ENCODE data around the gene CALML3.

The CALML3 gene

DNA sequence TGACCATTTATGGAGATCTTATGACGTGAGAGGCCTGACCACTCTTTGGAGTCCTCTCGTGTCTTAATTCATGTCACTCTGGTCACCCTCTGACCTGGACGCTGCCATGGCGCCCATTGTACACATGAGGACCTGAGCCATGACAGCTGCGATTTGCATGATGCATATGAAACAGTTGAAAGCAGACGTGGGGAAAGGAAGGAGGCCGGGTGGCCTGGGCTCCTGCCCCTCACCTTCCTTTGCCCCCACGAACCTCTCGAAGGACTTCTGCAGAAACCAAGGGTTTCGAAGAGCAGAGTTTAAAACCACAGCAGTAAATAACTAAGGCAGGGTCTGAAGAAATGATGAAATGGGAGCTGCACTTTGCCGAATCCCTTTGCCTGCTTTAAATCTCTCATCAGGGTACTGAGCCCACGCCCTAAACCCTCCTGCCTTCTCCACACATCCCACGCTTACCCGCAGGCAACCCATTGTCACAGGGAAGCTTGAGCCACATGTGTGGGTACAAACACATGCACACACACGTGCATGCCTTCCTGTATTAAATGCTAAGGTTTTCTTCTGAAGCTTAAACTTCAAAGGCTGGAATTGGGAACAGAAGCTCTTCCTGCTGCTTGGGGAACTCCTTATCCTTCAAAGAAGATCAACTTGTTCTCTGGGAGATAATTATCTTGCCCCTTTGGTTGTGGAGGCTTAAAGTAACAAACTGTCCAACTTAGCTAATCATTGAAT is 11.7 kb upstream of the CALML3 start:
- no peak overlapping the region for H3K4me3 ChIP-seq (ENCODE audit: low read length)
- DNase-seq (ENCODE audit: low read depth) = no peak
- TF ChIP-seq, protein P1, sequence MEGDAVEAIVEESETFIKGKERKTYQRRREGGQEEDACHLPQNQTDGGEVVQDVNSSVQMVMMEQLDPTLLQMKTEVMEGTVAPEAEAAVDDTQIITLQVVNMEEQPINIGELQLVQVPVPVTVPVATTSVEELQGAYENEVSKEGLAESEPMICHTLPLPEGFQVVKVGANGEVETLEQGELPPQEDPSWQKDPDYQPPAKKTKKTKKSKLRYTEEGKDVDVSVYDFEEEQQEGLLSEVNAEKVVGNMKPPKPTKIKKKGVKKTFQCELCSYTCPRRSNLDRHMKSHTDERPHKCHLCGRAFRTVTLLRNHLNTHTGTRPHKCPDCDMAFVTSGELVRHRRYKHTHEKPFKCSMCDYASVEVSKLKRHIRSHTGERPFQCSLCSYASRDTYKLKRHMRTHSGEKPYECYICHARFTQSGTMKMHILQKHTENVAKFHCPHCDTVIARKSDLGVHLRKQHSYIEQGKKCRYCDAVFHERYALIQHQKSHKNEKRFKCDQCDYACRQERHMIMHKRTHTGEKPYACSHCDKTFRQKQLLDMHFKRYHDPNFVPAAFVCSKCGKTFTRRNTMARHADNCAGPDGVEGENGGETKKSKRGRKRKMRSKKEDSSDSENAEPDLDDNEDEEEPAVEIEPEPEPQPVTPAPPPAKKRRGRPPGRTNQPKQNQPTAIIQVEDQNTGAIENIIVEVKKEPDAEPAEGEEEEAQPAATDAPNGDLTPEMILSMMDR (conservative IDR thresholded peaks at IDR 0.05; ENCODE audit: low read depth, low read length) = no peak

DNA sequence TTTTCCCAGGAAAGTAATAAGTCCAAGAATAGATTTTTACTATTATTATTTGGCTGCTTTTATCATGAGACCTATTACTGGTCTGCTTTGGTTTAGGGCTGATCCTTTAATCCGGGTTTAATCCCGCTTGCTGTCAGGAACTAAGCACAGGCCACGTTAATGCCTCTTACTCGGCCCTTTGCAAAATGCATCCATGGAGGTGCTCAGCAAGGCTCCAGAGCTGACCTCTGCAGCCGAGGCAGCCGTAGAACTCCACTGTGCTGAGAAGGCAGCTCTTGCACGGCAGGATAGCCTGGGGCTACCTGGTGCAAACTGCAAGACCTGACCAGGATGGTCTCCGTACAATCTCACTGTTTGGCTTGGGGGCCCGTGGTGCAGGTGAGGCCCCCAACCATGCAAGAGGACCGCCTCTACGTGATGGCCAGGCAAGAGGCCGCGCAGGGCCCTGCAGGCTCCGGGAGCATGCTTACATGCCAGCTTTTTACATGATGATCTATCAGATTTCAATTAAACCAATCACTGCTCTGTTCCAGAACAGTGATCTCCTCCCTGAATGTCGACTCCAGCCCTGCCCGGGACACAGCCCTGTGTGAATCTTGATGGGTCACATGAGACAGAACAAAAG is 10.4 kb upstream of the CALML3 start:
- peak; percentile 93 for DNase-seq (ENCODE audit: low read depth)
- TF ChIP-seq, protein P1 (conservative IDR thresholded peaks at IDR 0.05; ENCODE audit: low read depth, low read length) = no peak
- H3K4me3 ChIP-seq (ENCODE audit: low read length) = no peak overlapping the region

DNA sequence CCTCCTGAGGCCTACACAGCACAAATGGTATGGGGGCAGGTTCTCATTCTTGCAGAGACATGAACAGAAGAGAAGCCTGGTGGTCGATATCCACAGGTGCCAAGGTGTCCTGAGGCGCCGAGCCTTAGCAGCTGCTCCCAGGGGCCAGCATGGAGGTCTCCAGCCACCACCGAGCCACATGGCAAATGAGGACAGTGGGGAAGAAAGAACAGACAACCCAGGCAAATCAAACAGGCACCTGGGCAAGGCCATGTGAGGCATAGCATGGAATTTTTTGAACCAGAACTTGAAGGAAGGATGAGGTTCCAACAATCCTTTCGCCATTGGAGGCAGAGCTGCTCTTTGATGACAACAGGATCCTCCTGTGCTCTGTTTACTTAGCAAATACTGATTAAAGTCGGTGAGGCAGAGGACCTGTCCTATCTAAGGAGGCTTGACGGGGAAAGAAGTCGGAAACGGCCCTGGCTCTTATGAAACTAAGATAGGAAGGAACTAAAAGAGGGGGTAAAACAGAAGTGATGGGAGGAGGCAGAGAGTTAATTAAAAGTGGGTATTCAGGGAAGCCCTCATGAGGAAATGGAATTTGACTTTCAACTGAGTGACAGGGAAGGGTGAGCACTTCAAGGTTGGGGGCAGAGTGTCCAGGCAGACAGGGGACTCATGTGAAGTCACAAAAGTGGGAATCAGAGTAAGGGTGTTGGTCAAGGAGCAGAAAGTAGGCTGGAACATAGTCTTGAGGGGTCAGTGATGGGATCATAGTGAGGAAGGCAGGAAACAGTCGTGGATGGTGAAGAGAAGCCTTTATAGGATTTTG is 8.6 kb upstream of the CALML3 start:
- DNase-seq (ENCODE audit: low read depth) = no peak
- H3K4me3 ChIP-seq (ENCODE audit: low read length) = no peak overlapping the region
- TF ChIP-seq, protein P1 (conservative IDR thresholded peaks at IDR 0.05; ENCODE audit: low read depth, low read length) = no peak

DNA sequence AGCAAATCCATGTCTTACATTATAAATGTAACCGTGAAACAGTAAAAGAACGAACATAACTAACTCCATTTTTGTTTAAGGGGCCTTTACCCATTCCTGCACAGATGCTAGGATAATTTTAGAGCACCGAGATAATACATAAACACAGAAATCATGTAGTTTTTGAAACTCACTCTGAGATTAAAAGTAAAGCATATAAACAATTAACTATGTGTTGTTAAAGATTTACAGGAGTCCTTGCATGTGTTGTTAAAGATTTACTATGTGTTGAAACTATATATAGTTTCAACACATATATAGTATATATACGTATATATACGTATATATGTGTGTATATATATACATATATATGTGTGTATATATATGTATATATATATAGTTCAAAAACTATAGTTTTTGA is 7.2 kb upstream of the CALML3 start:
- H3K4me3 ChIP-seq (ENCODE audit: low read length) = no peak overlapping the region
- no peak for DNase-seq (ENCODE audit: low read depth)
- TF ChIP-seq, protein P1 (conservative IDR thresholded peaks at IDR 0.05; ENCODE audit: low read depth, low read length) = no peak

DNA sequence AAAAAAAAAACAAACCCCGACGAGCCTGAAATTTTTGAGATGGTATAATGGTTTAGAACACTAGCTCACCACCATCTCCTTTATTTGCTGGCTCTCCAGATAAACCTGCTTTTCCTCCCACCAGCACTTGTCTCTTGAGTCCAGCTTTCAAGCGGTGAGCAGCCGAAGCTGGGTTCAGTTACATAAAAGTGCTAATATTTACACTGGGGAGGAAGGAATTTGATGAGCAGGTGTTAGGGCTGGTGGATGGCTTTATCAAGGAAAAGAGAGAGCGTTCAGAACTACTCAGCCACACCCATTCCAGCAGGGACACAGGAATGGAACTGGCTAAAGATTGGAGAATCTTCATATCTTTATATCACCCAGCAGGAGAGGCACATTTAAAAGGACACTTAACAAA is 6.6 kb upstream of the CALML3 start:
- DNase-seq (ENCODE audit: low read depth) = no peak
- no peak overlapping the region for H3K4me3 ChIP-seq (ENCODE audit: low read length)
- TF ChIP-seq, protein P1 (conservative IDR thresholded peaks at IDR 0.05; ENCODE audit: low read depth, low read length) = no peak

DNA sequence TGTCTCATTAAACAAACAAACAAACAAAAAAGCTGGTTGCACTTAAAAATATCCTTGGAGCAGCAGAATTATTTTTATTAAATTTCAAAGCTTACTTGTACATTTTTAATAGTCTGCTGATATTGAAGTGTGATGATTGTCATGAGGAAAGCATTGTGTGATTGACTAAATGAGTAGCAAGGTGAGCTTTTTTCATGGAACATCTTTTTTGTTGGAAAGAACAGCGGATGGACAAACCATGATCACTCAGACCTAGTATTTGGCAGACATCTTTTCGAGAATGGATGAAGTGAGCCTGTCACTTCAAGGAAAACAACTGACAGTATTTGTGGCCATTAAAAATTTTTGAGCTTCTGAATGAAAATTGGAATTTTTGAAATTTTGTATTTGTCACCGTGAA is 5.7 kb upstream of the CALML3 start:
- DNase-seq (ENCODE audit: low read depth) = no peak
- no peak overlapping the region for H3K4me3 ChIP-seq (ENCODE audit: low read length)
- TF ChIP-seq, protein P1 (conservative IDR thresholded peaks at IDR 0.05; ENCODE audit: low read depth, low read length) = no peak
